GM10266 (cell line): ENCODE data around the gene KDM3A.

Experiments used
- DNase-seq: peaks from one replicate; pipeline ENCODE4 v3.0.0; 2012; ENCODE audit errors: extremely low spot score
- CTCF ChIP-seq: IDR thresholded peaks from 2 replicates; pipeline ENCODE4 v1.5.1; 2012; ENCODE audit warnings: mild to moderate bottlenecking, low read depth; ENCODE audit not compliant: control insufficient read depth, insufficient read depth; ENCODE audit errors: missing control alignments

KDM3A gene

GRCh38 chr2:86519349-86519748, 78.2 kb downstream of the KDM3A start:
- no peak for TF ChIP-seq CTCF
- DNase-seq: no peak

DNA sequence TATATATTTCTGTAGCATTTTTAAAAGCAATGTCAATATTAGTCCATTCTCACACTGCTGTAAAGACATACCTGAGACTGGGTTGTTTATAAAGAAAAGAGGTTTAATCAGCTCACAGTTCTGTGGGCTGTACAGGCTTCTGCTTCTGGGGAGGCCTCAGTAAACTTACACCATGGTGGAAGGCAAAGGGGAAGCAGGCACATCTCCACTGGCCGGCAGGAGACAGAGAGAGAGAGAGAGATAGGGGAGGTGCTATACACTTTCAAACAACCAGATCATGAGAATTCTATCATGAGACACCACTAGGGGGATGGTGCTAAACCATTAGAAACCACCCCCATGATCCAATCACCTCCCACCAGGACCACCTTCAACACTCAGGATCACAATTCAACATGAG, 79.0 kb downstream of the KDM3A start:
- DNase-seq: no peak
- TF ChIP-seq CTCF: no peak

DNA sequence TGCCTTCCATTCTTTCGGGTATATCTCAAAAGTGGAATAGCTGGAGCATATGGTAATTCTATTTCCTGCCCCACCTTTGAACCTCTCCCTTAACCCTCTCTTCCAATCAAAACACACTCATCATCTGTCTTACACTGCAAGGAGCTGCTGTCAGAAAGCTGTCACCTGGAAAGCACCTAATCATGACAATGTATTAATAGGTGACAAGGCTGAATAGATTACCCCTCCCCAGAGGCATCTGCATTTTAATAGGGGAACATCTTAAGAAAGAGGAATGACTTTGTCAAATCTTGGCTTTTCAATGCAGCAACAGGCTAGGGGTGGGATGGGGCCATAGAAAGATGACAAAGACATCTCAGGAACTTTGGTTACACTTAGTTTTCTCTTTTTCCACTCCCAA, 80.8 kb downstream of the KDM3A start:
- no peak for TF ChIP-seq CTCF
- no peak for DNase-seq

- TF ChIP-seq CTCF: no peak
- no peak for DNase-seq
Observed at GRCh38 chr2:86522711-86523110, 81.5 kb downstream of the KDM3A start.

- DNase-seq: no peak
- no peak for TF ChIP-seq CTCF
Observed at GRCh38 chr2:86523491-86523890, 82.3 kb downstream of the KDM3A start.

GRCh38 chr2:86525421-86526340, 84.5 kb downstream of the KDM3A start:
- DNase-seq: no peak
- no peak for TF ChIP-seq CTCF

DNA sequence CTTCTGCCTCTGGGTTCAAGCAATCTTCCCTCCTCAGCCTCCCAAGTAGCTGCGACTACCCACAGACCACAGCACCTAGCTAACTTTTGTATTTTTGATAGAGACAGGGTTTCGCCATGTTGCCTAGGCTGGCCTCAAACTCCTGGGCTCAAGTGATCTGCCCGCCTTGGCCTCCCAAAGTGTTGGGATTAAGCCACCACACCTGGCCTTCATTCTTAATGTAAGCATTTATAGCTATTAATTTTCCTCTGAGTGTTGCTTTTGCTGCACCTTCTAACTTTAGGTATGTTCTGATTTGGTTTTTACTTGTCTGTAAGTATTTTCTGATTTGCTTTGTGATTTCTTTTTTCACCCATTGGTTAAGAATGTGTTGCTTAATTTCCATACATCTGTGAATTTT, 92.4 kb downstream of the KDM3A start:
- TF ChIP-seq CTCF: no peak

More for the DNA sequence above, 92.4 kb downstream of the KDM3A start:
- DNase-seq: no peak
